Chondrocyte (in vitro differentiated cells): ENCODE results near the gene ATG4B. TPM values are rescaled to one million over a fixed set of nuclear protein-coding genes. Genes with fewer than 3 reads are reported as not detected.
A peak's percentile ranks its signal among the peaks of the same experiment; 100 is the strongest.

Experiments
- DNase-seq: peaks from one replicate; pipeline ENCODE4 v3.0.0; 2021; ENCODE audit warnings: mixed read lengths, low spot score
- H3K27ac Mint-ChIP-seq: one replicate; pipeline ENCODE4 v1.8.0; 2021; ENCODE audit warnings: mild to moderate bottlenecking, moderate library complexity, mixed read lengths; ENCODE audit not compliant: unreplicated experiment
- H3K27me3 Mint-ChIP-seq: 2 replicates; pipeline ENCODE4 v1.8.0; 2021; ENCODE audit warnings: low read depth, mixed read lengths
- H3K36me3 Mint-ChIP-seq: 2 replicates; pipeline ENCODE4 v1.8.0; 2021; ENCODE audit warnings: low read depth, mixed read lengths
- H3K4me1 Mint-ChIP-seq: 2 replicates; pipeline ENCODE4 v1.8.0; 2021; ENCODE audit warnings: low read depth, mild to moderate bottlenecking, mixed read lengths
- H3K4me3 Mint-ChIP-seq: one replicate; pipeline ENCODE4 v1.8.0; 2021; ENCODE audit warnings: mild to moderate bottlenecking, moderate library complexity, mixed read lengths; ENCODE audit not compliant: unreplicated experiment
- H3K9me3 Mint-ChIP-seq: 2 replicates; pipeline ENCODE4 v1.8.0; 2021; ENCODE audit warnings: low read depth, mixed read lengths
- total RNA-seq: library from RNA; stranded (reverse); gene quantifications from 3 replicates; pipeline ENCODE4 v1.2.1, GENCODE V29; 2021
- TF ChIP-seq, protein P1 (sequence below): fragments of 200-600 bp; sonication (generic); IDR thresholded peaks from 2 replicates; pipeline ENCODE4 v1.5.0; 2021; ENCODE audit warnings: antibody characterized with exemption, mild to moderate bottlenecking, moderate library complexity

Gene ATG4B
- total RNA-seq, 1 donor from 2014 or later = 57.2 TPM

DNA sequence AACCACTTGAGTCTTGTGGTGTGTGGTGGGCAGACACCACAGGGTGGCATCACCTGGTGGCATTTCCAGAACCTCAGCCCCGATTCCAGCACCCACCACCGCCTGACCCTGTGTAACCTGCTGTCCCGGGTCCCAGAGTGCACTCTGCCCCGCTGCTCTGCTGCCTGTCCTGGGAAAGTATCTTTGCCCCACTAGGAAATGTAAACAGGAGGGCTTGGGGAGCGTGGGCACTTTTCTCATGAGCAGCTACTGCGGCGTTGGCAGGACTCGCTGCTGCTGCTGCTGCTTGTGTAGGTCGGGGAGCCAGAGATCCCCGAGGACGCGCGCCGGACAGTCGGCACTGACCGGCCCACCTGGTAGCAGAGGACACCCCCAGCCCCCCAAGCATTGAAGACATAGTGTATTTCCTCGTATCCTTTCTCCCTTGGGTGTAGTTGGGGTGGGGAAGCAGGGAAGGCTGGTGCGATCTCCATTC lies 35.7 kb downstream of the ATG4B start:
- H3K27ac Mint-ChIP-seq = no peak overlapping the region

GRCh38 chr2:241673797-241674725 lies 36.6 kb downstream of the ATG4B start:
- Mint-ChIP-seq H3K36me3 (peaks cover 9% of the 10 kb centered on the region), H3K9me3 (no peaks in the 10 kb centered on the region), H3K27me3 (no peaks in the 10 kb centered on the region), H3K4me3 (no peak overlapping the region), H3K4me1 (no peaks in the 10 kb centered on the region), H3K27ac (peak overlapping the region; percentile 41)
- DNase-seq = no peak
- TF ChIP-seq, protein P1, sequence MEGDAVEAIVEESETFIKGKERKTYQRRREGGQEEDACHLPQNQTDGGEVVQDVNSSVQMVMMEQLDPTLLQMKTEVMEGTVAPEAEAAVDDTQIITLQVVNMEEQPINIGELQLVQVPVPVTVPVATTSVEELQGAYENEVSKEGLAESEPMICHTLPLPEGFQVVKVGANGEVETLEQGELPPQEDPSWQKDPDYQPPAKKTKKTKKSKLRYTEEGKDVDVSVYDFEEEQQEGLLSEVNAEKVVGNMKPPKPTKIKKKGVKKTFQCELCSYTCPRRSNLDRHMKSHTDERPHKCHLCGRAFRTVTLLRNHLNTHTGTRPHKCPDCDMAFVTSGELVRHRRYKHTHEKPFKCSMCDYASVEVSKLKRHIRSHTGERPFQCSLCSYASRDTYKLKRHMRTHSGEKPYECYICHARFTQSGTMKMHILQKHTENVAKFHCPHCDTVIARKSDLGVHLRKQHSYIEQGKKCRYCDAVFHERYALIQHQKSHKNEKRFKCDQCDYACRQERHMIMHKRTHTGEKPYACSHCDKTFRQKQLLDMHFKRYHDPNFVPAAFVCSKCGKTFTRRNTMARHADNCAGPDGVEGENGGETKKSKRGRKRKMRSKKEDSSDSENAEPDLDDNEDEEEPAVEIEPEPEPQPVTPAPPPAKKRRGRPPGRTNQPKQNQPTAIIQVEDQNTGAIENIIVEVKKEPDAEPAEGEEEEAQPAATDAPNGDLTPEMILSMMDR = no peak

More for the DNA sequence above, 35.7 kb downstream of the ATG4B start:
- no peaks in the 10 kb centered on the region for H3K27me3 Mint-ChIP-seq
- no peaks in the 10 kb centered on the region for H3K4me1 Mint-ChIP-seq
- TF ChIP-seq, protein P1 = no peak
- DNase-seq = no peak
- no peak overlapping the region for H3K4me3 Mint-ChIP-seq
- H3K36me3 Mint-ChIP-seq = peaks cover 11% of the 10 kb centered on the region
- no peaks in the 10 kb centered on the region for H3K9me3 Mint-ChIP-seq

DNA sequence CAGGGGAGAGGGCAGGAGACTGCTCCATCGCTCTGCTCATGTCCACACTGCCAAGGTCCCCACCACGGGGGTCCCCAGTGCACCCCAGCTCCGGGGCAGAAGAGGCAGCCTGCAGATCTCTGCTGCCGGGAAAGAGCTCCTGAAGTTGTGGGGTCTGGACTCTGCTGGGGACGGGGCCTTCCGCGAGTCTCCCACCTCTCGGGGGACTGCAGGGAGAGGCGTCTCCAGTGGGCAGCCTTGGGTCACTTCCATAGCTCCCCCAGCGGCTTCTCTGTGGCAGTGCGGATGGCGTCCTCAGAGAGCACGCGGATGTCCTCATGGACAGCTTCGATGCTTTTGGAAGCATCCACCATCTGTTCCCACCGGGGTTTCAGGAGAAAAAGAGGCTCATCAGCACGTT lies 38.4 kb downstream of the ATG4B start:
- Mint-ChIP-seq H3K4me3 (no peak overlapping the region), H3K36me3 (peaks cover 10% of the 10 kb centered on the region)

GRCh38 chr2:241676665-241677064 lies 39.2 kb downstream of the ATG4B start:
- TF ChIP-seq, protein P1 = no peak
- H3K36me3 Mint-ChIP-seq = peaks cover 8% of the 10 kb centered on the region
- H3K4me1 Mint-ChIP-seq = peaks cover 17% of the 10 kb centered on the region
- no peak for DNase-seq
- H3K27me3 Mint-ChIP-seq = no peaks in the 10 kb centered on the region
- H3K27ac Mint-ChIP-seq = no peak overlapping the region
- no peak overlapping the region for H3K4me3 Mint-ChIP-seq
- no peaks in the 10 kb centered on the region for H3K9me3 Mint-ChIP-seq

More for the DNA sequence above, 38.4 kb downstream of the ATG4B start:
- no peaks in the 10 kb centered on the region for H3K27me3 Mint-ChIP-seq
- H3K4me1 Mint-ChIP-seq = peaks cover 9% of the 10 kb centered on the region
- H3K27ac Mint-ChIP-seq = no peak overlapping the region
- TF ChIP-seq, protein P1 = peak; percentile 13
- H3K9me3 Mint-ChIP-seq = no peaks in the 10 kb centered on the region
- no peak for DNase-seq

DNA sequence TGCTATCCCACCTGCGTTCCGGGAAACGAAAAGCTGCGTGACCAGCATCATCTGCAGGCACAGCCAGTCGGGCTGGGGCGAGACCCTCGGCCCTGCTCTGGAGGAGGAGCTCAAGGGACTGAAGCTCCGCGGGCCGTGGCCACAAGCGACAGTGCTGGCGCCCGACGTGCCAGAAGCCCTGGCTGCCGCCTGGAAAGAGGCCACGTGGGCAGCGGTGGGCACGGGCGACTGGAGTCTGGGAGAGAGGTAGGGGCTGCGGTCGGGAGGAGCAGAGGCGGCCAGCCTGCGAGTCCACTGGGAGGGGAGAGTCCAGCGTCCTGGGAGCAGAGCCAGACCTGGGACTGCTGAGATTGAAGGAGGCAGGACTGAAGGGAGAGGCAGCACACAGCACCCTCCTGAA lies 39.9 kb downstream of the ATG4B start:
- no peak for DNase-seq
- no peaks in the 10 kb centered on the region for H3K9me3 Mint-ChIP-seq
- no peak overlapping the region for H3K4me3 Mint-ChIP-seq
- H3K27me3 Mint-ChIP-seq = no peaks in the 10 kb centered on the region
- TF ChIP-seq, protein P1 = no peak
- no peak overlapping the region for H3K27ac Mint-ChIP-seq
- peaks cover 18% of the 10 kb centered on the region for H3K4me1 Mint-ChIP-seq
- H3K36me3 Mint-ChIP-seq = peaks cover 6% of the 10 kb centered on the region
